ENCODE data around the gene CHST15.

CHST15 gene

GRCh38 chr10:124128811-124129145 is 35.4 kb upstream of the CHST15 start:
- H3K27ac Mint-ChIP-seq (ENCODE audit: low read depth) = no peak overlapping the region
- H3K36me3 Mint-ChIP-seq (ENCODE audit: insufficient read depth) = no peaks in the 10 kb centered on the region
- H3K27me3 Mint-ChIP-seq = peaks cover 29% of the 10 kb centered on the region
- H3K4me1 Mint-ChIP-seq = no peaks in the 10 kb centered on the region
- ATAC-seq (replicated peaks; ENCODE audit: extremely low read depth, poor library complexity, severe bottlenecking) (no peak), DNase-seq (ENCODE audit: low spot score in 2 of 2) (no peak)
- H3K9me3 Mint-ChIP-seq = no peaks in the 10 kb centered on the region
- H3K4me3 Mint-ChIP-seq = no peak overlapping the region

GRCh38 chr10:124127965-124128810 is 34.8 kb upstream of the CHST15 start:
- ATAC-seq (replicated peaks; ENCODE audit: extremely low read depth, poor library complexity, severe bottlenecking) = no peak
- Mint-ChIP-seq H3K4me1 (no peaks in the 10 kb centered on the region), H3K4me3 (no peak overlapping the region), H3K9me3 (no peaks in the 10 kb centered on the region), H3K27ac (ENCODE audit: low read depth) (no peak overlapping the region), H3K27me3 (peaks cover 29% of the 10 kb centered on the region), H3K36me3 (ENCODE audit: insufficient read depth) (no peaks in the 10 kb centered on the region)
- no peak for DNase-seq (ENCODE audit: low spot score in 2 of 2)

GRCh38 chr10:124127563-124127962 is 34.2 kb upstream of the CHST15 start:
- H3K27ac Mint-ChIP-seq (ENCODE audit: low read depth) = no peak overlapping the region
- ATAC-seq (replicated peaks; ENCODE audit: extremely low read depth, poor library complexity, severe bottlenecking) (no peak), DNase-seq (ENCODE audit: low spot score in 2 of 2) (no peak)
- H3K4me1 Mint-ChIP-seq = no peaks in the 10 kb centered on the region
- peaks cover 22% of the 10 kb centered on the region for H3K27me3 Mint-ChIP-seq
- no peaks in the 10 kb centered on the region for H3K36me3 Mint-ChIP-seq (ENCODE audit: insufficient read depth)
- H3K9me3 Mint-ChIP-seq = no peaks in the 10 kb centered on the region
- no peak overlapping the region for H3K4me3 Mint-ChIP-seq

GRCh38 chr10:124126983-124127385 is 33.6 kb upstream of the CHST15 start:
- no peak for DNase-seq (ENCODE audit: low spot score in 2 of 2)
- no peaks in the 10 kb centered on the region for H3K36me3 Mint-ChIP-seq (ENCODE audit: insufficient read depth)
- peaks cover 17% of the 10 kb centered on the region for H3K27me3 Mint-ChIP-seq

GRCh38 chr10:124126145-124126982 is 33.0 kb upstream of the CHST15 start:
- H3K4me1 Mint-ChIP-seq = no peaks in the 10 kb centered on the region
- no peak overlapping the region for H3K27ac Mint-ChIP-seq (ENCODE audit: low read depth)
- peaks cover 11% of the 10 kb centered on the region for H3K27me3 Mint-ChIP-seq
- no peaks in the 10 kb centered on the region for H3K36me3 Mint-ChIP-seq (ENCODE audit: insufficient read depth)
- ATAC-seq (replicated peaks; ENCODE audit: extremely low read depth, poor library complexity, severe bottlenecking) = no peak
- no peak for DNase-seq (ENCODE audit: low spot score in 2 of 2)
- no peaks in the 10 kb centered on the region for H3K9me3 Mint-ChIP-seq
- H3K4me3 Mint-ChIP-seq = no peak overlapping the region

More at GRCh38 chr10:124126983-124127385, 33.6 kb upstream of the CHST15 start:
- no peaks in the 10 kb centered on the region for H3K4me1 Mint-ChIP-seq
- H3K9me3 Mint-ChIP-seq = no peaks in the 10 kb centered on the region
- ATAC-seq (replicated peaks; ENCODE audit: extremely low read depth, poor library complexity, severe bottlenecking) = no peak
- no peak overlapping the region for H3K27ac Mint-ChIP-seq (ENCODE audit: low read depth)
- H3K4me3 Mint-ChIP-seq = no peak overlapping the region

- H3K27ac Mint-ChIP-seq (ENCODE audit: low read depth) = no peak overlapping the region
- H3K4me1 Mint-ChIP-seq = no peaks in the 10 kb centered on the region
- no peaks in the 10 kb centered on the region for H3K9me3 Mint-ChIP-seq
- peaks cover 2% of the 10 kb centered on the region for H3K27me3 Mint-ChIP-seq
- H3K36me3 Mint-ChIP-seq (ENCODE audit: insufficient read depth) = no peaks in the 10 kb centered on the region
- DNase-seq (ENCODE audit: low spot score in 2 of 2) (no peak), ATAC-seq (replicated peaks; ENCODE audit: extremely low read depth, poor library complexity, severe bottlenecking) (no peak)
- H3K4me3 Mint-ChIP-seq = no peak overlapping the region
Observed at GRCh38 chr10:124125305-124126116, 32.1 kb upstream of the CHST15 start.

GRCh38 chr10:124124769-124125161 is 31.4 kb upstream of the CHST15 start:
- no peak for DNase-seq (ENCODE audit: low spot score in 2 of 2)
- no peak for ATAC-seq (replicated peaks; ENCODE audit: extremely low read depth, poor library complexity, severe bottlenecking)
- H3K9me3 Mint-ChIP-seq = no peaks in the 10 kb centered on the region
- no peaks in the 10 kb centered on the region for H3K36me3 Mint-ChIP-seq (ENCODE audit: insufficient read depth)
- no peaks in the 10 kb centered on the region for H3K27me3 Mint-ChIP-seq
- H3K27ac Mint-ChIP-seq (ENCODE audit: low read depth) = no peak overlapping the region
- no peak overlapping the region for H3K4me3 Mint-ChIP-seq
- no peaks in the 10 kb centered on the region for H3K4me1 Mint-ChIP-seq

- Mint-ChIP-seq H3K27me3 (no peaks in the 10 kb centered on the region), H3K9me3 (no peaks in the 10 kb centered on the region), H3K36me3 (ENCODE audit: insufficient read depth) (no peaks in the 10 kb centered on the region), H3K4me1 (no peaks in the 10 kb centered on the region), H3K4me3 (no peak overlapping the region), H3K27ac (ENCODE audit: low read depth) (no peak overlapping the region)
- DNase-seq (ENCODE audit: low spot score in 2 of 2) (no peak), ATAC-seq (replicated peaks; ENCODE audit: extremely low read depth, poor library complexity, severe bottlenecking) (no peak)
Observed at GRCh38 chr10:124124123-124124768, 30.8 kb upstream of the CHST15 start.

GRCh38 chr10:124123156-124123555 is 29.8 kb upstream of the CHST15 start:
- H3K27me3 Mint-ChIP-seq = no peaks in the 10 kb centered on the region
- no peaks in the 10 kb centered on the region for H3K4me1 Mint-ChIP-seq
- DNase-seq (ENCODE audit: low spot score in 2 of 2) (no peak), ATAC-seq (replicated peaks; ENCODE audit: extremely low read depth, poor library complexity, severe bottlenecking) (no peak)
- H3K27ac Mint-ChIP-seq (ENCODE audit: low read depth) = no peak overlapping the region
- no peaks in the 10 kb centered on the region for H3K36me3 Mint-ChIP-seq (ENCODE audit: insufficient read depth)
- no peak overlapping the region for H3K4me3 Mint-ChIP-seq
- no peaks in the 10 kb centered on the region for H3K9me3 Mint-ChIP-seq

GRCh38 chr10:124122211-124122610 is 28.8 kb upstream of the CHST15 start:
- Mint-ChIP-seq H3K36me3 (ENCODE audit: insufficient read depth) (no peaks in the 10 kb centered on the region), H3K27me3 (no peaks in the 10 kb centered on the region), H3K4me3 (no peak overlapping the region), H3K9me3 (no peaks in the 10 kb centered on the region), H3K4me1 (no peaks in the 10 kb centered on the region), H3K27ac (ENCODE audit: low read depth) (no peak overlapping the region)
- DNase-seq (ENCODE audit: low spot score in 2 of 2) (no peak), ATAC-seq (replicated peaks; ENCODE audit: extremely low read depth, poor library complexity, severe bottlenecking) (no peak)

- no peak for DNase-seq (ENCODE audit: low spot score in 2 of 2)
- H3K9me3 Mint-ChIP-seq = no peaks in the 10 kb centered on the region
- no peak overlapping the region for H3K4me3 Mint-ChIP-seq
- no peaks in the 10 kb centered on the region for H3K4me1 Mint-ChIP-seq
- H3K27ac Mint-ChIP-seq (ENCODE audit: low read depth) = no peak overlapping the region
- no peak for ATAC-seq (replicated peaks; ENCODE audit: extremely low read depth, poor library complexity, severe bottlenecking)
- no peaks in the 10 kb centered on the region for H3K27me3 Mint-ChIP-seq
- H3K36me3 Mint-ChIP-seq (ENCODE audit: insufficient read depth) = no peaks in the 10 kb centered on the region
Observed at GRCh38 chr10:124120410-124121061, 27.1 kb upstream of the CHST15 start.

GRCh38 chr10:124119946-124120345 is 26.5 kb upstream of the CHST15 start:
- DNase-seq (ENCODE audit: low spot score in 2 of 2) = no peak
- Mint-ChIP-seq H3K27ac (ENCODE audit: low read depth) (no peak overlapping the region), H3K27me3 (no peaks in the 10 kb centered on the region), H3K9me3 (no peaks in the 10 kb centered on the region), H3K4me3 (no peak overlapping the region), H3K4me1 (no peaks in the 10 kb centered on the region), H3K36me3 (ENCODE audit: insufficient read depth) (no peaks in the 10 kb centered on the region)
- no peak for ATAC-seq (replicated peaks; ENCODE audit: extremely low read depth, poor library complexity, severe bottlenecking)
